Stimulated activated naive CD4-positive, alpha-beta T cell (primary cell): ENCODE results near the gene CDT1.
"Not testable (repeated sequence)": the region's sequence is repeated elsewhere in the genome, so short reads cannot be mapped to it uniquely, and the experiment has no call there.

Experiments
- DNase-seq, 6 experiments: peaks; one replicate each; lab custom pipeline; 2025; lab: John Stamatoyannopoulos, UW

Gene CDT1

DNA sequence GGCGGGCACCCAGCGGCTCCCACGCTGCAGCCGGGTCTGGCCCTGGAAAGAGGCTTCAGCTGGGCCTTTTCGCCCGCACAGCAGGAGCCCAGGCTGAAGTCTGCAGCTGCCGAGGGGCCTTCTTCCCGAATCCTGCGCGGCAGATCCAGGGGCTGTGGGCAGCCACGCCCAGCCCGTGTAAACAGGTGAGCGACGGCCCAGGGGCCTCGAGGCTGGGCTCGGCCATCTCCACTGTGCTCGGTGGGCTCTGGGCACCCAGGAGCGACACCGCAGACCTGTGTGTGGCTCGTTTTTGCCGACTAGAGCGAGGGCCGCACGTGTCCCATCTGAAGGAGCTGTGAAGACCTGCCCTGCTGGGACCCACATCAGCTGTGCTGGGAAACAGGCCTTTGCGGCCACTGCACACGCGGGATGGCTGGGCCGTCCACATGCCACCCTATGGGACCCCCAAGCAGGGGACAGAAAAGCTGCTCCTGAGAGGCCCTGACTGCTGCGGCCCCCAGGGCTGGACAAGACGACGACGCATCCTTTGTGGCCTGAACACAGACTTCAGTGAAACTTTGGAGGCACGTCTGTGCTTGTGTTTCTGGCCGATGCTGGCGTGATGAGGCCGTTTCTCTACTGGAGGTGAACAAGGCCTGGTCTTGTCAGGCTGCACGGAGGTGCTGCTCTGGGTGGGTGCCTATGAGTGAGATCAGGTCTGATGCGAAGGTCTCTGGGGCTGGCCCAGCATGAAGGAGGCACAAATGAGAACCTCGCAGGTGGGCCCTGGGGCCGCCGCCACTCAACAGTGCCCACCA, 13.3 kb downstream of the CDT1 start:
- DNase-seq, result no peak

DNA sequence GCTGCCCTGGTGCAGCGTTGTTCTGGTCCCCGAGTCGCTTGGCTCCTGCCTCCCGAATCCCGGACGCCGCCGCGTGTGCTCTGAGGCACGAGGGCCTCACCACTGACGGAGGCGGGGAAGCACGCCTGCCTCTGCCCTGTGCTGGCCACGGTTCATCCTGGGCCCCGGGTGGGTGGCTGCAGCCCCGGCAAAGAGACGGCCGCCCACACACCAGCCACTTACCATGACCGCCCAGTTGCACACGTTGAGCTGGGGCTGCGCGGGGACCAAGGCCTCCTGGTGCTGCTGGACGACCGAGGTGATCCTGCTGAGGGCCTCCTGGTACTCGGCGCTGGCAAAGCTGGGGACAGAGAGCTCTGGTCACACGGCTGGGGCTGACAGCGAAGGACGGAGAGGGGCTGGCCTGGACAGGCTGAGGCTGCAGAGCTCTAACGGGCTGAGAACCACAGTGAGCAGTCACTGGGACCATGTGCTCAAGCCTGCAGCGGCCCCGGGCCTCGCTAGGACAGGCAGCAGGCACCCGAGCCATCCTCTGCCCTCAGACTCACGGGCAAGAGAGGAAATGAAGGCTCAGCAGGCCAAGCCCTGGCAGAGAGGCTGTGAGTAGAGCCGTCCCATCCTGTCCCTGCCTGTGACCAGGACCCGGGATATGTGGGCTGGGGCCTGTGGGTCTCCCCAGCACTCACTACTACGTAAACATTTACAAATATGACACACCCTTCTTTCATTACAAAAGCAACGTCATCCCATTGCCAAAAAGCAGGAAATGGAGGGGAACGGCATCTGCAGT, 14.4 kb downstream of the CDT1 start:
- DNase-seq, result no peak

DNA sequence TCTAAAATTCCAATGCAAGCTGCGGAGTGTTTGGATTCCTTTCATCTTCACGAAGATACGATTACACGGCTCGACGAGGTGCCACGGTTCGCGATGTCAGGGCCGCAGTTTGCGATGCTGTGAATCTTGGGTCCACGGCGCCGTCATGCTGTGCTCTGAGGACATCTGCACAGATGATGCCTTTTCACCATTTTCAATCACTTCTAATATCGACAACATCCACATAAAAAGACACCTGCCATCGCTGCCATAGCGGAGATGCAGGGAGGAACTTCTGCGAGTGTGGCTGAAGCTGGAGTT, 14.9 kb downstream of the CDT1 start:
- no peak for DNase-seq

GRCh38 chr16:88819126-88819525, 15.5 kb downstream of the CDT1 start:
- DNase-seq, result no peak

GRCh38 chr16:88820385-88821025, 16.9 kb downstream of the CDT1 start:
- DNase-seq, result no peak

- DNase-seq, result no peak
Observed at GRCh38 chr16:88821168-88821850, 17.7 kb downstream of the CDT1 start.

DNA sequence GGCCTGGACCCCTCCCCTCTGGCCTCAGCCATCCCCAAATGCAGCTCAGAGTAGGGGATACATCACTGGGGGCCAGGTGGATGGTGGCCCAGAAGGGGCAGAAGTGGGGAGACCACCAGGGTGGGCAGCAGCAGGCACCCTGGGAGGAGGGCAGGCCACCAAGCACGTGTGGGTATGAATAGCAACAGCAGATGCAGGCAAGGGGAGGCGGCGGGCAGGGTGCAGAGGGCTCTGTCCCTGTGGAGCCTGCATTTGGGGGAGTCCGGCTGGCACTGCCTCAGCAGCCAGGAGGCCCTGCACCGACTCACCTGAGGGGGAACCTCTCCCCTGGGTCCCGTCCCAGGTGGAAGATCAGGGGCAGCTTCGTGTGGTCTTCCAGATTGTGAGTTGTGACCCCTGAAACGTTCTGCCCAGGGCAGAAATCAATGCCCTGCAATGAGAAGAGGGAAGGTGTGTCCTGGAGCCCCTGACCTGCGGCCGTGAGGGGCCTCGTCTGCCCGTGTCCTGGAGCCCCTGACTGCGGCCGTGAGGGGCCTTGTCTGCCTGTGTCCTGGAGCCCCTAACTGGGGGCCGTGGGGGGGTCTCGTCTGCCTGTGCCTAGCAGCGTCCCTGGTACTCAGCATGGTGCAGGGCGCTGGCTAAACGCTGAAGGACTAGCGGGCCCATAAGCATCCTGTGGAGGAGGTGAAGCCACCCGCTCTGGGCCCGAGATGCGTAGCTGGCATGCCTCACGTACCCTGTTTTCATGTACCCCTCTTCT, 18.9 kb downstream of the CDT1 start:
- DNase-seq, result no peak

DNA sequence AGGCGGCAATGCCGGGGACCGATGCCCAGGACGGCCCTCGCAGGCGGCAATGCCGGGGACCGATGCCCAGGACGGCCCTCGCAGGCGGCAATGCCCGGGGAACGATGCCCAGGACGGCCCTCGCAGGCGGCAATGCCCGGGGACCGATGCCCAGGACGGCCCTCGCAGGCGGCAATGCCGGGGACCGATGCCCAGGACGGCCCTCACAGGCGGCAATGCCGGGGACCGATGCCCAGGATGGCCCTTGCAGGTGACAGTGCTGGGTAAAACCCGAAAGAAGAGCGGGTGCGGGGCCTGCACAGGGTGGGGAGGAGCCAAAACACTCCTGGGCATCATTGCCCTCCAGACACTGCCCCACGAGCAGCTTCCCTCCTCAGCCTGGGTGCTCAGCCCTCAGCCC, 20.1 kb downstream of the CDT1 start:
- DNase-seq, result not testable (repeated sequence)

DNA sequence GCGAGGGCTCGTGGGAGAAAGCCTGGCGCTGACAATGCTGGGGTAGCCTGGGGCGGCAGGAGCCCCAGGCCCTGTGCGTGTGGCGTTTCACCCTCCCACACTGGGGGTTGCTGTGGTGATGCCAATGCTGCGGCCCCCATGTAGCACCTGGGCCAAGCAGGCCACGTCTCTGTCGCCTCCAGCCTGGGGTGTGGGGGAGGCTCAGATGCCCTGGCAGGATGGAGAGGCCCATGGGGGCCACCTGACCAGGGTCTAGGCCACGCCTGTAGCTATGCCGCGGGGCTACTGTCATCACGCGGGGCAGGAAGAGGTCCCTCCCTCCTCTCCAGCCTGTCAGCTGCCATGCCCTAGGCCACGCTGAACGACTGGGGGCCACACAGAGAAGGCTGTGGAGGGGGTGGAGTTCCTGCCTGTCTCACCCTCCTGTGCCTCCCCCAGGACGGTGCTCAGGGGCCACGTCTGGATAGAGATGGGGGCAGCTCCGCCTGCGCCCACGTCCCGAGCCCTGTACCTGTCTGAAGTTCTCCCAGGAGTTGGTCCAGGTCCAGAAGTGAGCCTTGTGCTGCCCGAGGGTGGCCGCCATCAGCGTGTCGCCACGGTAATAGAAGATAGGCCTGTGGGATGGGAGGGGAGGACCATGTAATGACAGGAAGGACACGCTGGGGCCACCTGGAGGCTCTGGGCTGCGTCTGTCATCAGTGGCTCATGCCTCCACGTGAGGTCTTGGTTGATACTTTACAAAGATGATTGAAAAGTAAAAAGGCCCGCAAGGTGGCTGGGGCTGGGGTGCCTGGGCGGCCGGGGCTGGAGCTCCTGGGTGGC, 20.9 kb downstream of the CDT1 start:
- DNase-seq, result no peak

DNA sequence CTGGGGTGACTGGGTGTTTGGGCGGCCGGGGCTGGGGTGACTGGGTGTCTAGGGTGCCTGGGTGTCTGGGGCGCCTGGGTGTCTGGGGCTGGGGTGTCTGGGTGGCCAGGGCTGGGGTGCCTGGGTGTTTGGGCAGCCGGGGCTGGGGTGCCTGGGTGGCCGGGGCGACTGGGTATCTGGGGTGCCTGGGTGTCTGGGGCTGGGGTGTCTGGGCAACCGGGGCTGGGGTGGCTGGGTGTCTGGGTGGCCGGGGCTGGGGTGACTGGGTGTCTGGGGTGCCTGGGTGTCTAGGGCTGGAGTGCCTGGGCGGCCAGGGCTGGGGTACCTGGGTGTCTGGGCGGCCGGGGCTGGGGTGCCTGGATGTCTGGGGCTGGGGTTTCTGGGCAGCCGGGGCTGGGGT, 21.6 kb downstream of the CDT1 start:
- no peak for DNase-seq

- no peak for DNase-seq
Observed at GRCh38 chr16:88826070-88826840, 22.7 kb downstream of the CDT1 start.

DNA sequence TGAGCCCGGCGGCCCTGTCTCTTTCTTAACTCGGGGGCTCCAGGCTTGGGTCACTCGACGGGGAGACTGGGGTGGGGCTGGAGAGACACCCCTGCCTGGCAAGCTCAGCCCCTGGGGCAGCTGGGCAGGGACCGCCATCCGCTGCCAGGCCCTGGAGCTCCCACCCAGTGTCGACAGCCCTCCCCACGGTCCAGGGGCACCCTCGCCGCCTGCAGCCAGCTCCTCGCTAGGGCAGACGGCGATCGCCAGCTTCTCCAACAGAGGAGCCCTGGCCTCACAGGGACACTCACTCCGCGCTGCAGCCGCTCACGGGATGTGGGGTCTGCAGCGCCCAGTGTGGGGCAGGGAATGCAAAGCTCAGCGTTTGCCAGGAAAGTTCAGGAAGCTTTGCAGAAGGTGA, 24.1 kb downstream of the CDT1 start:
- no peak for DNase-seq

- no peak for DNase-seq
Observed at GRCh38 chr16:88828711-88829110, 25.1 kb downstream of the CDT1 start.

DNA sequence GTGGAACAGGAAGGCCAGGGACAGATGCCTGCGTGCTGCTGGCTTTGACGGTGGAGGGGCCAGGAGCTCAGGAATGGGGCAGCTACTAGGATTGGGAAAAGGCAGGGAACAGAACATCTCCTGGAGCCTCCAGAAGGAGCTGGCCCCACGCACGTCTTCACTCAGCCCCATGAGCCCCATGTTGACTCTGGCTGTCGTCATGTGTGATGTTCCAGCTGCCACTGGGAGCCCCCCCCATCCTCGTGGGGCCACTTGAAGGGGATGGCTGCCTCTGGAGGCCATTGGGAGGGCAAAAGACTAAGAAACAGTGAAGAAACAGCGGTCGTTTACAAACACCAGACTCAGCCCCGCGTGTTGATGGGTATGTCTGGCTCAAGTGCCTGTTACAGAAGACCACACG, 26.7 kb downstream of the CDT1 start:
- no peak for DNase-seq

- no peak for DNase-seq
Observed at GRCh38 chr16:88830783-88831182, 27.2 kb downstream of the CDT1 start.

DNA sequence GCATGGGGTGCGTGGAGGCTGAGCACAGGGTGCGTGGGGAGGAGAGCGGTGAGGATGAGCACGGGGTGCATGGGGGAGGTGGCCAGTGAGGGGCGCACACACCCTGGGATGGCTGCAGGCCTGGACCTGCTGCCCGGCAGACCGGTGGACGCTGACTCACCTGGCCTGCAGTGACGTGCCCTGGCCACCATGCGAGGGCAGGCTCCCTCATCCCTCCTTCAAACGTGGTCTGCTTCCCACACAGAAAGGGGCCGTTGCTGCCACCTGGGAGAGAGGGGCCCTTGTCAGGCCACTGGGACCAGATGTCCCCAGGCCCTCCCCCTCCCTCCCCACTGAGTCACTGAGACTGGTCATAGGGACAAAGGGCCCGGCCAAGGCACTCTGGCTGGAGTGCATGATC, 28.2 kb downstream of the CDT1 start:
- DNase-seq, result no peak

DNA sequence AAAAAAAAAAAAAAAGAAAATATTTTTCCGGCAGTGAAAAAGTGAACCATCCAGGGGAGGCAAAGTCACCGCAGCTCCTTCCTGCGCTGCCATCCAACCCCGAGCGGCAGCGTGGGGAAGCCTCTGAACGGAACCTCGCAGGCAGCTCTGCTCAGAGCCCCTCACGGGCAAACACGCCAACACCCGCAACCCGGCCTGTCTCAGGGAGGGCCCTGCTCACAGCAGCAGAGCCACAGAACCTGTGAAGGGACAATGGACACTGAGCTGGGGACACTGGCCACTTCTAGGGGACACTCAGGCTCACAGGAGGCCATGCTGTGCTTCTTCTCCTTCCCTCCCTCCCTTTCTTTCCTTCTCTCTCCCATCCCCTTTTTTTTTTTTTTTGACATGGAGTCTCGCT, 29.5 kb downstream of the CDT1 start:
- DNase-seq, result no peak

DNA sequence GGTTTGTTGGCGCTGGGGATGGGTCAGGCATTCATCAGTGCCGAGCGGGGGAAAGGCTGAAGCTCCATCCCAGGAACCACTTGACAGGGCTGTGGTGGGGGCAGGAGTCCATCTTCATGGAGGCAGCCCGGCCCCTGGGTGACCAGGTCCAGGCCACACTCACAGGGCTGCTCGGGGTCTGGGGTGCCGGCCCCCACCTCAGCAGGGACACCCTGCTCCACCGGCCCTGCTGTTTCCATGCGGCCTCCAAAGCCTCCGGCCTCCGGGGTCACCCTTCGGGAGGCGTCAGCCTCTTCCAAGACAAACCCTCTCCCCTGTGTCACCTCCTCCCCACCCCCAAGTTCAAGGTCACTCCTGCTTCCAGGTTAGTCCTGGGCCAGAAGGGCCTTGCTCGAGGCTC, 31.1 kb downstream of the CDT1 start:
- no peak for DNase-seq

DNA sequence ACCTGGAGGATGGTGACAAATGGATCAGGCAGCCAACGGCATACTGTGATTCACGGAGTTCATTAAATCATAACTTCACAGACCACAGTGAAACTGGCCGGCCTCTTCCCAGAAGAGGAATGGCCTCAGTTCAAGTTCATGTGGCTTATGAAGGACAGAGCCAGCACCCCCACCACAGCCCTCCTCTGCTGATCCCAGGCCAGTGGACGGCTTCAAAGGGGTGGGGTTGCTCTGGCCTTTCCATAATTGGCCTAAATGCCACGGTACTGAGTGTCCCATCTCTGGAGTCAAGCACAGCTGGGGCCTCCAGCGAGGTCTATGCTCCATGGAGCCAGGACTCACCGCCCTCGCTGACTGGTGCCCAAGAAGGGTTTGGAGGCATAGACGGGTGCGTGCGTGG, 31.8 kb downstream of the CDT1 start:
- DNase-seq, result no peak

DNA sequence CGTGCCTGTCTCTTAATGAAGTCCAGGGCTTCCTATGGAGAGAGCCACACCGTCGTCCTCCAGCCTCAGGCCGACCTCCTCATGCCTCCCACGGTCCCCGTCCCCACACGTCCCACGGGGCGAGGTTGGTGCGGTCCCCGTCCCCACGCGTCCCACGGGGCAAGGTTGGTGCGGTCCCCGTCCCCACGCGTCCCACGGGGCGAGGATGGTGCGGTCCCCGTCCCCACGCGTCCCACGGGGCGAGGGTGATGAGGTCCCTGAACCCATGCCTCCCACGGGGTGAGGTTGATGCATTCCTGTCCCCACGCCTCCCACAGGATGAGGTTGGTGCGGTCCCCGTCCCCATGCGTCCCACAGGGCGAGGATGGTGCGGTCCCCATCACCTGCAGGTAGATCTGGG, 32.2 kb downstream of the CDT1 start:
- no peak for DNase-seq
